Skeletal muscle tissue (tissue), 4 donors: ENCODE data around the gene SIK2. TPM values are rescaled to one million over a fixed set of nuclear protein-coding genes. Genes with fewer than 3 reads are reported as not detected.
A peak's percentile ranks its signal among the peaks of the same experiment; 100 is the strongest.

ENCODE experiments used
- H3K27ac ChIP-seq: one replicate; pipeline ENCODE4 v1.7.0; 2013; ENCODE audit warnings: mild to moderate bottlenecking, low read depth, low read length, inconsistent platforms
- H3K27me3 ChIP-seq, 3 donors: one replicate each; pipeline ENCODE4 v1.7.0; 2013; ENCODE audit warnings: low read length in 3 of 3; ENCODE audit not compliant: control insufficient read depth in 3 of 3, insufficient read depth in 3 of 3
- H3K36me3 ChIP-seq, 3 donors: one replicate each; pipeline ENCODE4 v1.7.0; 2013; ENCODE audit warnings: low read length in 3 of 3; ENCODE audit not compliant: control insufficient read depth in 3 of 3, insufficient read depth in 3 of 3
- H3K4me1 ChIP-seq, 3 donors: one replicate each; pipeline ENCODE4 v1.7.0; 2013; ENCODE audit warnings: low read length in 3 of 3, mild to moderate bottlenecking in 3 of 3; ENCODE audit not compliant: control insufficient read depth in 3 of 3, insufficient read depth in 3 of 3
- H3K4me3 ChIP-seq, 3 donors: one replicate each; pipeline ENCODE4 v1.7.0; 2013; ENCODE audit warnings: low read length in 3 of 3
- H3K9ac ChIP-seq, 3 donors: one replicate each; pipeline ENCODE4 v1.7.0; 2013; ENCODE audit warnings: low read length in 3 of 3, mild to moderate bottlenecking in 3 of 3, moderate library complexity in 2 of 3, low read depth in 1 of 3
- H3K9me3 ChIP-seq, 3 donors: one replicate each; pipeline ENCODE4 v1.7.0; 2013; ENCODE audit warnings: low read length in 3 of 3; ENCODE audit not compliant: control insufficient read depth in 3 of 3
- total RNA-seq: library from RNA; depleted of rRNA; stranded (reverse); fragments of >200 nt; gene quantifications from one replicate; pipeline ENCODE4 v1.2.3, GENCODE V29; 2014
- donor health status: Osteomylitis.

The SIK2 gene
- total RNA-seq, 1 donor from 2014 or later = 11.5 TPM

DNA sequence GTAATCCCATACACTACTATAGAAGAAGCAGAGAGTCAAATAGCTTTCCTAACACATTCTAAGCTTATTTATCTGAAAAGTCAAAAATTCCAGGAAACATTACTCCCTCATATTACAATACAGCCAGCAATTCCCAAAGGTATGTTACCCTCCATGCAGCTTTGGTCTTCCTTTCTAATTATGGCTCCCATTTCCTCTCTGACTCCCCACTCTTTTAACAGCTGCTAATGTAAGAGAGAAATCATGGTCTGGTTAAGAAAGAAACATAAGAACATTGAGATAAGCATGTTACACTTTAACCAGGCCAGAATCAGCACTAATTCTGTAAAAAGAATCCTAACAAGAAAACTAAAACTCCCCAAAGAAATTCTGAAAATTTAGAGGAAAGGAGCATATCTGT, 157.1 kb downstream of the SIK2 start:
- Histone ChIP-seq H3K27me3 (no peaks in the 10 kb centered on the region), H3K36me3 (peaks cover 41 to 69% (median 60%) of the 10 kb centered on the region in 3 donors), H3K27ac (peak overlapping the region; percentile 49), H3K4me3 (no peak overlapping the region), H3K9ac (no peak overlapping the region), H3K4me1 (peaks cover 0 to 8% (median 3%) of the 10 kb centered on the region in 3 donors), H3K9me3 (no peaks in the 10 kb centered on the region)

DNA sequence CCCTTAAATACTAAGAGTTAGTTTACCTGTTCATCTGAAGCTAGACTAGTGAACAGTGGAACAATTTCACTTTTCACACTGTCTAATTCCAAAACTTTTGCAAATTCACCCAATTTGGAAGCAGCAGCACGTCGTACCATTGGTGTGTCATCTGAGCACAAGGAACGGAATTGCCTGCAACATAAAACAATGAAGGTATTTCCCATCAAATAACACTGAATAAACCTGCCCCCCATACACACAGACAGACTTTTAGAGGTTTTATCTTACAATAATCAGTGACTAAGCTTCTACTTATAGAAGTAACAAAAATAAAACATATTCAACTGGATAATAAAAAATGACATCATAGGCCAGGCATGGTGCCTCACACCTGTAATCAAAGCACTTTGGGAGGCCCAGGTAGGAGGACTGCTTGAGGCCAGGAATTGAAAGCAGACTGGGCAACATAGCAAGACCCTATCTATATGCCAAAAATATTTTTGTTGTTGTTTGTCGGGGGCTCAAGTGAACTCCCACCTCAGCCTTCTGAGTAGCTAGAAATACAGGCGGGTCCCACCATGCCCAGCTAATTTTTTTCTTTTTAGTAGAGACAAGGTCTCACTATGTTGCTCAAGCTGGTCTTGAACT, 157.6 kb downstream of the SIK2 start:
- Histone ChIP-seq H3K9ac (no peak overlapping the region), H3K4me3 (no peak overlapping the region), H3K9me3 (no peaks in the 10 kb centered on the region), H3K4me1 (peaks cover 3 to 11% (median 8%) of the 10 kb centered on the region in 3 donors), H3K27ac (peak overlapping the region; percentile 49), H3K36me3 (peaks cover 42 to 68% (median 59%) of the 10 kb centered on the region in 3 donors), H3K27me3 (no peaks in the 10 kb centered on the region)

DNA sequence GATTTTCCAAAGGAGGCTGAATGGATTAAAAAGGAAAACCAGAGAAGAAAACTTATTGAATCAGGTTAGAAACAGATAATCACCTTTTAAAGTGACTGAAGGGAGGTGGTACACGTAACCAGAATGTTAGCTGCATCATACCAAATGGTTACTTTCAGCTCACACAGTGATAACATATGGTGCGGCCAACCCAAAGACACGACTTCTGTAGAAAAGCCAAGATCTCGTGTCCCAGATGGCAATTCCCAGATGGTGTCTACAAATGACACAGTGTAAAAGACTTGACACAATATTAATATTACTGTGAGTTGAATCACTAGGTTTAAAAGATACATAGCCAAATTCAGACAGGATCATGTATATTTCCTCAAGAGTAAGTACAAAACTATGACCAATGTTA, 158.8 kb downstream of the SIK2 start:
- Histone ChIP-seq H3K4me1 (peaks cover 7 to 13% (median 11%) of the 10 kb centered on the region in 3 donors), H3K27ac (no peak overlapping the region)

DNA sequence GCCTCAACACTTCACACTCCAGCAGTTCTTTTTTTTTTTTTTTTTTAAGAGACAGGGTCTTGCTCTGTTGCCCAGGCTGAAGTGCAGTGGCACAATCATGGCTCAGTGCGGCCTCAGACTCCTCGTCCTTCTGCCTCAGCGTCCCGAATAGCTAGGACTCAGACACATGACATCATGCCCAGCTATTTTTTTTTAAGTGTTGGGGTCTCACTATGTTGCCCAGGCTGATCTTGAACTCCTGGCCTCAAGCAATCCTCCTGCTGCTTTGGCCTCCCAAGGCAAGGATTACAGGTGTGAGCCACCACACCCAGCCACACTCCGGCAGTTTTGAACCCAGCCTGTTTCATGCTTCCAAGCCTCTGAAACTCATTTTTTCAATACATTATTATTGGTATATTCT, 160.3 kb downstream of the SIK2 start:
- peaks cover 12 to 20% (median 13%) of the 10 kb centered on the region in 3 donors for H3K4me1 ChIP-seq
- H3K9ac ChIP-seq = no peak overlapping the region
- H3K9me3 ChIP-seq = no peaks in the 10 kb centered on the region
- H3K4me3 ChIP-seq = no peak overlapping the region
- no peak overlapping the region for H3K27ac ChIP-seq
- H3K36me3 ChIP-seq = peaks cover 36 to 56% (median 51%) of the 10 kb centered on the region in 3 donors
- no peaks in the 10 kb centered on the region for H3K27me3 ChIP-seq

More for the DNA sequence above, 158.8 kb downstream of the SIK2 start:
- Histone ChIP-seq H3K4me3 (no peak overlapping the region), H3K36me3 (peaks cover 38 to 64% (median 55%) of the 10 kb centered on the region in 3 donors), H3K9me3 (no peaks in the 10 kb centered on the region), H3K27me3 (no peaks in the 10 kb centered on the region), H3K9ac (peak overlapping the region in 1 of 3 donors; percentile 28)

DNA sequence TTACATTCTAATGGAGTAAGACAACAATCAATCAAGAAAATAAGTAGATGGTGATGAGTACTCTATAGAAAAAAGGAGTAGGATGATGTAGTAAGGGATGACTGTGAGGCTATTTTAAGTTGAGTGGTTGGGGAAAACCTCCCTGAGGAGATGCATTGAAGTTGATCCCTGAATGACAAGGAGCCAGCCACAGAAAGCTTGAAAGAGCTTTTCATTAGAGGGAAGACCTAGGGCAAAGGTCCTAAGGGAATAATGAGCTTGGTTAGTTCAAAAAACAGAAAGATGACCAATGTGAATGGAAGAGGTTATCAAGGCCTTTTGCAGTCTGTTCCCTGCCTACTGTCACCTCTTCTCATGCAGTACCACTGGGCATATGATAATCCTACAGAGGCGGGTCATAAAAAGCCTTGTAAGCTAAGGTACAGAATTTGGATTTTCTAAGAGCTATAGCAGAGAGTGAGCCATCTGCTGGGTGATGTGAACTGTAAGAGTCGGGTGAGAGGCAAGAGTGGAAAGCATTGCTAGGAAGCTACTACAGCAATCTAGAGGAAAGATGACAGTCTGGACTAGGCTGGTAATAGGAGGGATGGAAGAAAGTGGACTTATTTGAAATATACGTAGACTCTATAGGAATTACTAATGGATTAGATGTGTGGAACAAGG, 160.9 kb downstream of the SIK2 start:
- peaks cover 12 to 20% (median 13%) of the 10 kb centered on the region in 3 donors for H3K4me1 ChIP-seq
- H3K36me3 ChIP-seq = peaks cover 36 to 52% (median 47%) of the 10 kb centered on the region in 3 donors

DNA sequence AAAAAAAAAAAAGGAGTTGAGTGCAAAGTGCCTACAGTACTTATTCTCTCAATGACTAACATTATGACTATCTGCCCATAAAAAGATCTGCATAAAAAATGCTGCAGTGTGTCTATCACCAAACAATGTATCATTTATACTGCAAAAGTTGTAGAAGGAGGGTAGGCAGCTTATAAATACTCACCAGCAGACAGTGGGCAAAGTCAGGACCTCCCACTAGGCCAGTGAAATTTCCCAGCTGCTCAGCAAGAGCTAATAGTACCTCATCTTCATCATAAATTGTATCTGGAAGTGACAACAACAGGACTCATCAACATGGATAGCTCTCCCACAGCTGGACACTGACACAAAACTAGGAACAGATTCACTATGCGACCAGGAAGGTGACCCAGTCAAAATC, 162.4 kb downstream of the SIK2 start:
- Histone ChIP-seq H3K27ac (no peak overlapping the region), H3K4me3 (peak overlapping the region; percentile 23 to 91 (median 48)), H3K4me1 (peaks cover 12 to 20% (median 13%) of the 10 kb centered on the region in 3 donors), H3K27me3 (no peaks in the 10 kb centered on the region), H3K9me3 (no peaks in the 10 kb centered on the region), H3K9ac (peak overlapping the region in 2 of 3 donors; percentile 88 to 89), H3K36me3 (peaks cover 32 to 39% (median 38%) of the 10 kb centered on the region in 3 donors)

More for the DNA sequence above, 160.9 kb downstream of the SIK2 start:
- H3K27me3 ChIP-seq = no peaks in the 10 kb centered on the region
- no peaks in the 10 kb centered on the region for H3K9me3 ChIP-seq
- no peak overlapping the region for H3K9ac ChIP-seq
- H3K4me3 ChIP-seq = no peak overlapping the region
- H3K27ac ChIP-seq = no peak overlapping the region

DNA sequence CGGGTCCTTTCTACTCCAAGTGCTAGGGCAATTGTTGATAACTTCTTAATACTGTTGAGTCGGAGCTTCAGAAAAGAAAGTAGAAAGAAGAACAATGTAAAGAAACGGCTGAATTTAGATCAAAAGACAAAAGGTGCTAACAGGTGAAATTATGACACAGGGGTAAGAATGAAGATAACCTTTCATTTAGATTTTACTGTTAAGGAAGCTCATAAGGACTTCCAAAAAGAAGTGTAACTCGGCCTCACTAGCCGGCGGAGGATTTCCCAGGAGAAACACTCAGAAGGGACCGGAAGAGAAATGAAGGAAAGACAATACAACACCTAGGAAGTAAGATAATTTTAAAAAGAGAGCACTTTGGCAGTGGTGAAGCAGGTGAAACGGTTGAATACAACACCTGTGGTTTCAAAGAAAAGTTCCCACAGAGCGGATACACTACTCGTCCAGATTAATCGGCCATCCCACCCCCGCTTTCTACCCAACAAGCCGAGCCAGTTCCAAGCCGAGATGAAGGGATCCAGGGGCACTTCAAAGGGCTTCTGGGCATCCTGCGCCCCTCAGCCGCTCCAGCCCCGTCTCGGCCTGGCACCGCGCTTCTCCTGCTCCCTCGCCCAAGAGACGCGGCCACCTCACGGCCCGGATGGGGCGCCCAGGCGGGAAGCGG, 163.2 kb downstream of the SIK2 start:
- H3K36me3 ChIP-seq = peaks cover 24 to 31% (median 31%) of the 10 kb centered on the region in 3 donors
- no peaks in the 10 kb centered on the region for H3K27me3 ChIP-seq
- no peaks in the 10 kb centered on the region for H3K9me3 ChIP-seq
- peak overlapping the region; percentile 90 to 91 (median 91) for H3K4me3 ChIP-seq
- peak overlapping the region; percentile 88 to 95 (median 89) for H3K9ac ChIP-seq
- peaks cover 12 to 20% (median 13%) of the 10 kb centered on the region in 3 donors for H3K4me1 ChIP-seq
- H3K27ac ChIP-seq = peak overlapping the region; percentile 84

DNA sequence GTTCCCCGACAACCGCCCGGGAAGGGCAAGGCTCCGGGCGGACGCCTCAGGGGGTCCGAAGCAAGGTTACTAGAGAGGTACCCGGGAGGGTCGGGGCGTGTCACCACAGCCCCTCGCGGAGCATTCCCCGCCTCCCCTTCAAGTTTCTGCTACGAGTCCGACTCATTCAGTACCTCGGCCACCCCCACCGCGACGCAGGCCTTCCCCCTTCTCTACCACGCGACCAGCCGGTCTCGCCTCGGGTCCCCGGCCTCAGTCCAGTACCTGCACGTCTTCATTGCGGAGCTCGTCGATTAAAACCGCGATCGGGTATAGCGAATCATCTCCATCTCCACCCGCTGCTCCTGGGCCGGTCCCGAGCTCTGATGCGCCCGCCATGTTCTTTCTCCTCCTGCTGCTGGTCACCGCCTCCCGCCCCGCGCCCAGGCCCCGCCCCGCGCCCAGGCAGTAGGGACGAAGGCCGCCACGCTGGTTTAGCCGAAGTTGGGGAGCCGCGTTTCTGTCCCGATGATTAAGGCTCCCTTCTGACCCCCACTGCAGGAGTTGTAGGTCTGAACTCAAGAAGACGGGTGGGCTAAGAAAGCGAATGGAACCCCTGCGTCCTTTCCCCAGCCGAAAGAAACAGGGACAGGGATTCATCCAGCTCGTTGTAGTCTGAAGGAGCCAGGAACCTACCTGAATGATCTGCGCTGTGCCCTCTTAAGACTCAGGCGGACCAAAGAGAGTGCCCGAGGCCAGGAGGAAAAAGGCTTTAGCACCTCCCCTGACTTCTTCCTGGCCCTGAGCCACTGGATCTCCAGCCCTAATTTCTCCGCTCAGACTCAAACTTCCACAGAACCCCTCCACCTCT, 164.0 kb downstream of the SIK2 start, which contains the start of gene PPP2R1B:
TSS of gene PPP2R1B (minus strand) at position 406 of the 850 bp plus-strand sequence. CDS start at position 378, 28 bp downstream.
- Histone ChIP-seq H3K9ac (peak within 1 kb of the TSS; percentile 88 to 95 (median 89)), H3K4me1 (peaks cover 12 to 20% (median 13%) of the 10 kb centered on the region in 3 donors), H3K36me3 (peaks cover 19 to 24% (median 23%) of the 10 kb centered on the region in 3 donors), H3K27me3 (no peaks in the 10 kb centered on the region), H3K4me3 (peak within 1 kb of the TSS; percentile 90 to 91 (median 91)), H3K27ac (peak within 1 kb of the TSS; percentile 84), H3K9me3 (no peaks in the 10 kb centered on the region)

DNA sequence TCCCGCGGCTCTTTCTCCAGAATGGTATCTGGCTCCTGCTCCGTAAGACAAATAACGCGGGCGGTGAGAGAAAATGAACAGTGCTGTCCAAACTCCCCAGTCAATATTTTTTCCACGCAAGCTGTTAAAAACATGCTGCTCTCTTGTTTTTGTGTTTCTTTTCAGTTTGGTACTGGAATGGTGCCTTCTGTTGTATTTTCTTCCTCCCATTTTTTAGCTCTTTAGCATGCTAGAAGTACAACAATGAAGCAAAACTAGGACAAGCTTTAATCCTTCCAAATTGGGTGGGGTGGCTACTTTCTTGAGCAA, 164.5 kb downstream of the SIK2 start:
- H3K27ac ChIP-seq = peak overlapping the region; percentile 84
- H3K36me3 ChIP-seq = peaks cover 16 to 20% (median 18%) of the 10 kb centered on the region in 3 donors

More for the DNA sequence above, 164.5 kb downstream of the SIK2 start:
- H3K9me3 ChIP-seq = no peaks in the 10 kb centered on the region
- H3K9ac ChIP-seq = peak overlapping the region; percentile 71 to 95 (median 89)
- H3K4me1 ChIP-seq = peaks cover 10 to 20% (median 12%) of the 10 kb centered on the region in 3 donors
- H3K27me3 ChIP-seq = no peaks in the 10 kb centered on the region
- H3K4me3 ChIP-seq = peak overlapping the region; percentile 90 to 91 (median 91)
